ENCODE results near the gene SIRT5.

The SIRT5 gene

DNA sequence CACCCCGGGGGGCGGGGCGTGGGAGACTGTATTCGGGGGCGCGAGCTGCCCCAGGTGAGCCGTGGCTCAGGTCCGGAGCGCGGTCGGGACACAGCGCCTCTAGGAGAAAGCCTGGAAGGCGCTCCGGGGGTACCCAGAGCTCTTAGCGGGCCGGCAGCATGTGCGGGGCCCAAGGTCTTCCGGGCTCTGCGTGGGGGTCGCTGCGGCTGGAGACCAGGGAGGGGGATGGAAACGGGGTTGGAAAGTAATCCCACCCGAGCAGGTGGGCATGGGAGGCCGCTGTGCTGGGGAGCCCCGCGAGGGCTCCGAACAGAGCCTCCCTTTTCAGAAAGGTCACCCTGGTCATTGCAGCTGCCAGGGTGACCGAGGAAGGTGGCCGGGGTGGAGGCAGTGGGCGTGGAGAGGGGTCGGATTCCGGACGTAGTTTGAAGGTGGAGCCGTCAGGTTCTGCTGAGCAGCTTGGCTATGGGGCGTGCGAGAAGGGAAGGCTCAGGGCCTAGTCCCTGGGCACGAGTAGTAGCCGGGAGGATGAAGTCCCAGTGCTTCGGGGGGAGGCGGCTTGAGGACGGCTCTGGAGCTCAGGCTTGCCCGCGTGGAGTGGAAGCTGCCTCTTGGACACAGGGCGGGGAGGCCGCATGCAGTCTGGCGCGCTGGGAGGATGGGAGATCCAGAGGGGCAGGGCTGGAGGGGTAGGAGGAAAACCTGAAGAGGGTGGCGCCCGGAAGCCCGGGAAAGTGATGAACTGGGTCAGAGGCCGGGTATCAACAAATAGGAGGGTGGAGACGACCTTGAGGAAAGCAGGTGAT lies at the start of gene SIRT5:
Gene SIRT5 (plus strand): TSS at position 31 of the 806 bp plus-strand sequence. CDS start 9,510 bp downstream, outside the sequence.
- DNase-seq, result peak; percentile 93 to 94

DNA sequence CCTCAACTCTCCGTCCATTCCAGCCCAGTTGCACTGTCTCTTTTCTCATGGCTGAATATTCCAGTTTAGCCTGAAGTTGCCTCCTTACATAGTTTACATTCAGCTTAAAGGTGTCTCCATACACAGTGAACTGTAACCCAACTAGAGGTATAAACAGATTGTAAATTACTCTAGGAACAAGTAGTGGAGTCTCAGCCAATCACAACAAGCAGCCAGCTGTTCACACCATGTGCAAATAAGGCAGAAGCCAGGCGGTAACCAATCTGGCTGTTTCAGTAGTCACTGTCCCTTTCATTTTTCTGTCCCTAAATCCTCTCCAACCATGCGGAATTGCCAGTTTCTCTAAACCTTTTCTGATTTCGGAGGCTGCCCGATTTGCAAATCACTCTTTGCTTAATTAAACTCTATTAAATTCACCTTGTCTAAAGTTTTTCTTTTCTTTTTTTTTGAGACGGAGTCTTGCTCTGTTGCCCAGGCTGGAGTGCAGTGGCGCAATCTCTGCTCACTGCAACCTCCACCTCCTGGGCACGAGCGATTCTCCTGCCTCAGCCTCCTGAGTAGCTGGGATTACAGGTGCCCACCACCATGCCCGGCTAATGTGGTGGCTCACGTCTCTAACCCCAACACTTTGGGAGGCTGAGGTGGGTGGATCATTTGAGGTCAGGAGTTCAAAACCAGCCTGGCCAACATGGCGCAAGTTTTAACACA lies 49.4 kb upstream of the SIRT5 start:
- DNase-seq, result no peak

DNA sequence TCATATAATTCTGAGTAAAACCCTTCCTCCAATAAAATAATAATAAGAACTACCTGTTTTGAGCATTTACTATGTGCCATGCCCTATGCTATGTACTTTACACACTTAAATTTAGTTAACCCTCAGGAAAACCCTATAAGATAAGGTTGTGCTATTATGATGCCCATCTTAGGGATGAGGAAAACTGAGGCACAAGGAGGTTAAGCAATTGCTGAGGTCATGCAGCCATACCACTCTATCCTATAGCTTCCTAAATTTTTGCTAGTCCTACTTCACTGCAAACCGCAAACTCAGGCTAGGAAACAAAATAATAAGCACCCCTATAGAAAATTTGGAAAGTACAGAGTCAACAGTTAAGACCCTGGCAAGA lies 48.1 kb upstream of the SIRT5 start:
- no peak for DNase-seq

DNA sequence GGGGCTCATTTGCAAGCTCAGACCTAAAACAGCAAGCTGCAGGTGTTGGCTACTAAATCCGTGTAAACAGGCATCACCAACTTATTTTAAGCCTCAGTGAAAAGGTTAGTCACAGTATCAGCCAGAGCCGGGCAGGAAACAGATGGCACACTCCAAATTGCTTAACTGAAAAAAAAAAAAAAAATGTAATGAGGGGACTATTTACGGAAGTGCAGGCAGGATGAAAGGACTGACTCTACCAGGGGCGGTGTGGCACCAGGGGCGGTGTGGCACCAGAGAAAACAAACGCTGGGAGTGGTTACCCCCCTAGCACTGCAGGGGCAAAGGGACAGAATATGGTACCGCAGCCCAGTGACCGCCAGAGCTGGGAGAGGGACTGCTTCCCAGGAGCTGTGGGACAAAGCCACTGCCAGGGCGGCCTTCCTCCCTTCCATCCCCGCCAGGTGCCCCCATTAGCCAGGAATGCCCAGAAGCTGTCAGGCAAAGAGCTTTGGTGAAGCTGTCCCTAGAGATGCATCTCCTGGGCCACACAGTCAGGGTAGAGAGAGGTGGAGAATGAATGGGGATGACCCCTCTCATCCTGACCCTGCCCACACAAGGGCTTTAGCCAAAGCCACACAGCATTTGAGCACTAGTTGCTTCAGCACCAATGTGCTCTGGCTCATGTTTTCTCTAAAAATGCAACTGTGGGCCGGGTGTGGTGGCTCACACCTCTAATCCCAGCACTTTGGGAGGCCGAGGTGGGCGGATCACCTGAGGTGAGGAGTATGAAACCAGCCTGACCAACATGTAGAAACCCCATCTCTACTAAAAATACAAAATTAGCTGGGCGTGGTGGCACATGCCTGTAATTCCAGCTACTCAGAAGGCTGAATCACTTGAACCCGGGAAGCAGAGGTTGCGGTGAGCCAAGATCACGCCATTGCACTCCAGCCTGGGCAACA lies 47.4 kb upstream of the SIRT5 start:
- DNase-seq, result no peak

DNA sequence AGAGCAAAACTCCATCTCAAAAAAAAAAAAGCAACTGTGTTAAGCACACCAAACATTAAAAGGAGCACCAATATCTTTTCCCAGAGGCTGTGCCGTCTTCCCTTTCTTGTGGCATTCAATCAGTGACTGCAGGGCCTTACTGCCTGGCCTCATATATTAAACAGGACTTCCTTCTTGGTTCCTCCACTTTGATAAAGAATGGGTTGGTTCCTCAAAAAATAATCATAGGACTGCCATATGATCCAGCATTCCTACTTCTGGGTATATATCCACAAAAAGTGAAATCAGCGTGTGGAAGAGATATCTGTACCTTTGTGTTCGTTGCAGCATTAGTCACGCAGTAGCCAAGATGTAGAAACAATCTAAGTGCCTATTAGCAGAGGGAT lies 46.7 kb upstream of the SIRT5 start:
- DNase-seq, result no peak

DNA sequence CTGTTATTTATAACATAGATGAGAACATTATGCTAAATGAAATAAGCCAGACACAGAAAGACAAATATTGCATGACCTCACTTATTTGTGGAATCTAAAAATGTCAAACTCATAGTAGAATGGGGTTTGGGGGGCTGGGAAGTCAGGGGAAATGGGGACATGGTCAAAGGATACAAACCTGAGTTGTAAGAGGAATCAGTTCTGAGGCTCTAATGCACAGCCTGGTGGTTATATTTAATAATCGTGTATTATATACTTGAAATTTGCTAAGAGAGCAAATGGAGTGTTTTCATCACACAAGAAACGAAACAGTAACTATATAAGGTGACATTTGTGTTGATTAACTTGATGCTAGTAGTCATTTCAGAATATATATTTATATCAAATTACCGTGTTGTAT lies 46.2 kb upstream of the SIRT5 start:
- no peak for DNase-seq

DNA sequence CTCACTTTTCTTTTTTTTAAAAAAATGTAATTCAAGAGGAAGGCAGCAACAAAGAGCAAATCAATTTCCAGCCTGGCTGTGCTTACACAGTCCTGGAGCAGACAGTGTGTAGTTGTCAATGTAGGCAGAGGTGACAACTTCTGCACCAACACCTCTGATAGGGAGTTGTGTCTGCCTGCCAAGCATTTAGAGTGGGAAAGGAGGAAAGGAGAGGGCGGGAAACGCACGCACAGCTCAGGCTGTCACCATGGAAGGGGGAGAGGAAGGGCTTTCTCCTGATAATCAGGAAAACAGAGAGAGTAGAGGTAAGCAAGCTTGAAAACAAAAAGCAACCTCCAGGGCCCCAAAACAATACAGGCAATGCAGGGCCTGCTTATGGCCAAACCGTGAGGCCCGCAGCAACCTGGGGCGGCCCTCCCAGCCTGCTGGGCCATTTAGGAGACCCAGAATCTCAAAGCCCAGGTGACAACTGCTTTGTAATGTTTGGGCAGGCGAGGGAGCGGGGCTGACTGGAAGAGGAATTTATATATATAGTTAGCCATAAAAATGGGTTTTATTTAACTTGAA lies 45.5 kb upstream of the SIRT5 start:
- no peak for DNase-seq

DNA sequence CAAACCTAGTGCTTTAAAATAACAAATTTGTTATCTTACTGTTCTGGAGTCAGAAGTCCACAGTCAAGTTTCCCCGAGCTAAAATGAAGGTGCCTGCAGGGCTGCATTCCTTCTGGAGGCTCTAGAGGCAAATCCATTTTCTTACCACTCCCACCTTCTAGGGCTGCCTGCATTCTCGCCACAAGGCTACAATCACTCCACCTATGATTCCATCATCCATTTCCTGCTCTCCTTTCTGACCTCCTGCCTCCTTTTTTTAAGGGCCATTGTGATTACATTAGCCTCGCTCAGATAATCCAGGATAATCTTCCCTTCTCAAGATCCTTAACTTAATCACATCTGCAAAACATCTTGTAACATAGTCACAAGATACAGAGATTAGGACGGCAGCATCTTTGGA lies 42.4 kb upstream of the SIRT5 start:
- no peak for DNase-seq

DNA sequence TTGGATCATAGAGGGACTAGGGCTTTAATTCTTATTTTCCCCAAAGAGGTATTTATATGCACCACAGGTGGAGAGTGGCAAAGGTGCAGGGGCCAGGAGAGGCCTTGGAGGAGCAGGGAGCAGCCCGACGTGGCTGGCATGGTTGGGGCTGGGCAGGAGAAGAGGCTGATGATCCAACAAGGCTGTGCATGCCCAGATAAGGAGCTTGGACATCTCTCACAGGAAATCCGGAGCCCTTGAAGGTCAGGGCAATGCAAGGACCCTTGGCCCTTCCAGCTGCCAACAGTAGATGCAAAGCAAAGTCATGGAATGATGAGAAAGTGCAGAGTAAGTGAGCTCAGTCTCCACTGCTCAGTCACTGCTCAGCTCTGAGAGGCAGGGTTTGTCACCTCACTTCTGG lies 39.9 kb upstream of the SIRT5 start:
- no peak for DNase-seq

DNA sequence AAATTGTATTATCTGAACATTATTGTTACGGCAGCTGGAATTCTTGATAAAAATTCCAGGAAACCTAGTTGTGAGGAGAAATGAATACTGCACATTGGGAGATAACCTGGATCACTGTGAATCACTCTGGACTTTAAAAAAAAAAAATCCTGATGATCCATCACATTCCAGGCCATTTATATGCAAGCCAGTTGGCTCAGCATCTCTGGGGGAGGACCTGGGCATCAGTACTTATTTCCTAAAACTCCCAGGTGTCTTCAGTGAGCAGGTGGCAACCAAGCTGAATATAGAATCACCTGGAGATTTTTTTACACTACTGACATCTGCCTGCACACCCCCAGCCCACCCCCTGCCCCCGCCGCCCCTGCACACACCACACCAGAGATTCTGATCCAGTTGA lies 39.1 kb upstream of the SIRT5 start:
- DNase-seq, result no peak

DNA sequence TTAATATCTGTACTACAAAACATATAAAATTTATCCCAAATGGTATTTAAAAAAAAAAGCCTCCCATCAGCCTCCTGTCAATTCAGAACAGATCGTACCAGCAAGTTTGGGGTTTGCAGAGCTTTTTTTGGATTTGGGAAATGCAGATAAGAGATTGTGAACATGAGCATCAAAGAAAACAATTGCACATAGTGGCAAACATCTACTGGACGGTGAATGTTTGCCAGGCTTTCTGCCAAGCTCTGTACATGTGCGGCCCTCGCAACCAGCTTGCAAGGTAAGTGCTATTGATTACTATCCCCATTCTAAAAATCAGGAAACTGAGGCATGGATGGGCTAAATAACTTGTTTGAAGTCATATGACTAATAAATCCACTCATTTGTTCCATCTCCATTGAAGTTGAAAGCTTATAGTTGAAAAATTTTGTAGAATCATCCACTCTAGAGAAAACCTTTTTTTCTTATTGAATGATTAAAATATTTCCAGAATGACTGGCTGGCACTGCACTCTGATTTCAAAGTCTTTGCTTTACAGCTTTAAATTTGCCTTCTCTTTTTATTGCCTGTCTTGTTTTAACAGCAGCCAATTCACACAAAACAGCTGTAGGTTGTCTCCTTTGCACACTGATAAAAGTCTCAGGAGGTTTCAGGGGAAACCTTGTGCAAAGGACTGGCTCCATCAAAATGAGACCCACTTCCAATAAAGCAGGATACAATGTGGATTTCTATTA lies 37.4 kb upstream of the SIRT5 start:
- no peak for DNase-seq

DNA sequence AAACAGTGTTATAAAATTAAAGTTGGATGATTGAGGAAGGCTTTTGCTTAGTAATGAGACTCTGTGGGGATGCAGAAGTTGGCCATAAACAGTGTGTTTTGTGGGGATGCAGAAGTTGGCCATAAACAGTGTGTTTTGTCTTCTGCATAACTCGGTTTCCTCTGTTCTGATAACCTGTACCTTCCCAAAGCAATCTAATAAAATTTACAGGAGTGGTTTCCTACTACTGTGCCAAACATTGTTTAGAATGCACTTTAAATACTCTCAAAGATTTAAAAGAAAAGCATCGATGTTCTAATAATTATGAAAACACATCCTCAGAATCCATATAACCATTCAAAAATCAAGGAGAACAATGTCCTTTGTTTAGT lies 36.9 kb upstream of the SIRT5 start:
- DNase-seq, result no peak

DNA sequence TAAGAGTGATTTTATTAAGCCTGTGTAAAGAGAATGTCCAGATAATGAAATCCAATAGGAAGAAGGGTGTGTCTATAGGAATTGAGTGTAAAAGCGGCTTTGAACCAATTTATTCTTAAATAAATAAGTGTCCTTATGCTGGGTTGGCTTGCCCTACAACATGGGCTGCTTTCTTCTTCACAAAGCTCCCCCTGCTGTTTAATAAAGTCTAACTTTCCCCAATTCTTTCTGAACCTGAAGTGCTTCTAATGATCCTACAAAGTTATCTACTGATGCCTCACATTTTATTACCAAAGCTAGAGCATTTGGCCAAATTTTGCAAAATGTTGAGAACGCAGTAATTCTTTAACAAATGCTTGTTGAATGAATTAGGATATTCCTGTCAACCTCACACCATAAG lies 36.3 kb upstream of the SIRT5 start:
- peak in 1 of 2 experiments; percentile 48 for DNase-seq

DNA sequence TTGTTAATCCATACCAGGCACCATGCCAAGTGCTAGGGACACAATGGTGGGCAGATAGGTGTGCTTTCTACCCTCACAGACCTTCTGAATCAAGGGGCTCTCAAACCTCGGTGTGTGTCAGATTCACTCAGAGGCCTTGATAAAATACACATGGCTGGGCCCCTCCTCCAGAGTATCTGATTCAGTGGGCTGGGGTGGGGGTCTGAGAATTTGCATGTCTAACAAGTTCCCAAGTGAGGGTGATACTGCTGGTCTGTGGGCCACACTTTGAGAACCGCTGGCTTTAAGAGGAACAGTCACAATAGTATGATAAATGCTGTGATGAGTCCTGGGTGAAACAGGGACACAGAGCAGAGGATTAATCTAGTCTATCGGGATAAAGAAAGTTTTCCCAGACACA lies 35.8 kb upstream of the SIRT5 start:
- DNase-seq, result no peak

DNA sequence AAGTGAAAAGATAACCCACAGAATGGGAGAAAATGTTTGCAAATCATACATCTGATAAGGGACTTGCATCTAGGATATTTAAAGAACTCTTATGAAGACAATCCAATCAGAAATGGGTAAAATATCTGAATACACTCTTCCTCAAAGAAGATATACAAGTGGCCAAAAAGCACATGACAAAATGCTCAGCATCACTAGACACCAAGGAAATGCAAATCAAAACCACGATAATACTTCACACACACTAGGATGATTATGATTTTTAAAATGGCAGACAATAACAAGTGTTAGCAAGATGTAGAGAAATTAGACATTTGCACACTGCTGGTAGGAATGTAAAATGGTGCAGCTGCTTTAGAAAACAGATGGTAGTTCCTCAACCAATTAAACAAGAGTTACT lies 34.8 kb upstream of the SIRT5 start:
- DNase-seq, result no peak

DNA sequence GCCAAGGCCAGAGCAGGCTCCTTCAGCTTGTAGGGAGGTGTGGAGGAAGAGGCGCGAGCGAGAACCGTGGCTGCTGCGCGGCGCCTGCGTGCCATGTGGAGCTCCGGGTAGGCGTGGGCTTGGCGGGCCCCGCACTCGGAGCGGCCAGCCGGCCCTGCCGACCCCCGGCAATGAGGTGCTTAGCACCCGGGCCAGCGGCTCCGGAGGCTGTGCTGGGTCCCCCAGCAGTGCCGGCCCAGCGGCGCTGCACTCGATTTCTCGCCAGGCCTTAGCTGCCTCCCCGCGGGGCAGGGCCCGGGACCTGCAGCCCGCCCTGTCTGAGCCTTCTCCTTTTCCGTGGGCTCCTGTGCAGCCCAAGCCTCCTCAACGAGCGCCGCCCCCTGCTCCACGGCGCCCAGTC lies 32.9 kb upstream of the SIRT5 start:
- no peak for DNase-seq

DNA sequence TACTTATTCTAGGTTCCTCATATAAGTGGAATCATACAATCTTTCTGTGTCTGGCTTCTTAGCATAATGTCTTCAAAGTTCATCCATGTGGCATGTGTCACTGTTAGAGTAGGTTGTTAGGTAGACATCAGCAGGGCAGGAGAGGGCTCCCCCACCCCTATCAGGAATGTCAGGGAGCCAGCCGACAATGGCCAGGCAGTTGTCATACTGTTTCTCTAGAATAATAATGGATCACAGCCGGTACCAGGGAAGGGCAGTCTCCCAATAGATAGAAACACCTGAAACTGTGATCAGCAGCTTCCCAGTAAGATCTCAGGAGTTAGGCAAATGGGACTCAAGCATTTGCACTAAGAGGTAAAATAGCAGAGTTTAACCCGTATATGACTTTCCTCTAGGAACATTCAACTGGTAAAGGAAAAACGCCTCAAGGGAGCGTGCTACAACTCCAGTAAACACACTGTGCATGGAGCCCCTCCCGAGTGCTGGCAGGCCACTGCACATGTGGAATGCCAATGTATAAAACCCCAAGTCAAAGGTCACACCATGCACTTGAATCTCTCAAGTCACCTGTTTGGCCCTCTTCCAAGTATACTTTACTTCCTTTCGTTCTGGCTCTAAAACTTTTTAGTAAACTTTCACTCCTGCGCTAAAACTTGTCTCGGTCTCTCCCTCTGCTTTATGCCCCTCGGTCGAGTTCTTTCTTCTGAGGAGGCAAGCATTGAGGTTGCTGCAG lies 29.8 kb upstream of the SIRT5 start:
- no peak for DNase-seq

DNA sequence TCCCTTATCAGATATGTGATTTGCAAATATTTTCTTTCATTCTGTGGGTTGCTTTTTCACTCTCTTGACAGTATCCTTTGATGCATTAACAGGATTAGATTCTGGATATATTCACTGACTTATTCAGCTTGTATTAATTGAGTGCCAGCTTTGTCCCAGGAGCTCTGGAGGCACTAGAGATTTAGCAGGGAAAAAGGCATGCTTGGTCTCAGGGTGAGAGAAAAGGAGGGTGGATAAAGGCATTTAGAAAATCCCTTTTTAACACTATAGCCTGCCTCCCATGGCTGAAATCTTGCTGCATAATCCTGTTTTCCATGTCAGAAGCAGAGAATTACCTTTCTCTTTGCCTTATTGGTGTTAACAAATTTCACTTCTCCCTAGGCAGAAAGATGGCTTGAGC lies 28.5 kb upstream of the SIRT5 start:
- no peak for DNase-seq

DNA sequence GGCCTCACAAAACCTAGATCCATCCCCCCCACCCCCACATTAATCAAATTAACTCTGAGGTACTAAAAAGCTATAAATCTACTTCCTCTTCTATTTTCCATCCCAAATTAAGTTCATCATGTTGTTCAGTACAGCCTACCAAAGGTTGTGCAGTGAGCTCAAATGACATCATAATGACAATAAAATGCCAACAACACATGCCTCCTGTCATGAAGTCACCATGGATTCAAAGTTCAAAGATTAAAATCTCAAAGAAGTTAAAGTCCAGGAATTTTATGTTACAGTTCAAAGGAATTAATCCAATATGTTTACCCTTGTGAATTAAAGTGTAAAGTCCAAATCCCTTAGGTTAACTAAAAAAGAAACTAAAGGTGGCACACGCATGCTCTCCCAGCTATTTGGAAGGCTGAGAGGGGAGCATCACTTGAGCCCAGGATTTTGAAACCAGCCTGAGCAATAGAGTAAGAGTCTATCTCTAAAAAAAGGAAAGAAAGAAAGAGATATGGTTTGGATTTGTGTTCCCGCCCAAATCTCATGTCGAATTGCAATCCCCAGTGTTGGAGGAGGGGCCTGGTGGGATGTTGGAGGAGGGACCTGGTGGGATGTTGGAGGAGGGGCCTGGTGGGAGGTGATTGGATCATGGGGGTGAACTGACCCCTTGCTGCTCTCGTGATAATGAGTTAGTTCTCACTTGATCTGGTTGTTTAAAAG lies 25.7 kb upstream of the SIRT5 start:
- DNase-seq, result no peak

DNA sequence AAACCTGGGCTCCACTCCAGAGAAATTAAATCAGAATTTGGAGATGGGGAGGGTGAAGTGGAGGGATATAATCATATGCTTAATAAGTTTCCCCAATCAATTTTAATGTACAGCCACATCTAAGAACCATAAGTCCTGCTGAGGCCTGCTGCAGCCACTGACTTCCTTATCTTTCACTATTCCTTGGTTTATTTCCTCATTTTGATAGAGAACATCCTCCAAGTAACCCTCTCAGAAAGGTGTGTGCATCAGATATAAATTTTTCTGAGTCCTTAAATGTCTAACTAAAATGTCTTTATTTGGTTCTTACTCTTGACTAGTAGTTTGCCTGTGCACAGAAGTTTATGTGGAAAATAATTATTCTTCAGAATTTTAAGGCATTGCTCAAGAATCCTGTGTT lies 23.7 kb upstream of the SIRT5 start:
- DNase-seq, result no peak

DNA sequence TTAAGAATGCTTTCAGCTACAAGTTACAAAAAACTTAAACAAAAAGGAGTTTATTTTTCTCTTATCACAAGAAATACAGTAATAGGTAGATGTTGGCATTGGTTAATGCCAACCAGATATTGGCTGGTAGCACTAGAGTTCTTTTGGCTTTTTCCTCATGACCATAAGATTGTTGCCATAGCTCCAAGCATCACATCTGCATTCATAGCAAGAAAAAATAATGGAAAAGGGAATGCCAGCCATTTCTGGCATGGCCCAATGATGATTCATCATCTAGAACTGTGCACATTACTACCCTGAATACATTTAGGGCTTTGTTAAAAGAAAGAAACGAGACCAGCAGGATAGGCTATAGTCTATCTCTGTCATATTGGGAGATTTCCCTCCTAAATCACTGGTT lies 20.8 kb upstream of the SIRT5 start:
- DNase-seq, result no peak
